SU-DHL-6 (cell line): Measurements from ENCODE around the gene IL6R.

ENCODE experiments used
- H2AFZ ChIP-seq: fragments of 200-600 bp; sonication (generic); 2 replicates; pipeline ENCODE4 v1.6.1; 2014; ENCODE audit warnings: low read depth, mild to moderate bottlenecking, moderate library complexity, mixed read lengths, antibody characterized with exemption, low read length; ENCODE audit not compliant: severe bottlenecking
- H3F3A ChIP-seq: fragments of 200-600 bp; shearing (Covaris generic); 2 replicates; pipeline ENCODE4 v1.6.0; 2016; ENCODE audit warnings: antibody characterized with exemption, mild to moderate bottlenecking; ENCODE audit not compliant: insufficient read depth
- H3K27ac ChIP-seq: fragments of 200-600 bp; sonication (generic); 2 replicates; pipeline ENCODE4 v1.5.1; 2016; ENCODE audit warnings: low read depth, mild to moderate bottlenecking, low read length, moderate library complexity, mixed read lengths
- H3K27me3 ChIP-seq: fragments of 200-600 bp; sonication (generic), shearing (Covaris generic); 2 replicates; pipeline ENCODE4 v1.6.0; 2014; ENCODE audit warnings: mild to moderate bottlenecking, low read length
- H3K36me3 ChIP-seq: fragments of 200-600 bp; sonication (generic); 2 replicates; pipeline ENCODE4 v1.6.1; 2014; ENCODE audit warnings: mild to moderate bottlenecking, low read length, mixed read lengths
- H3K4me2 ChIP-seq: fragments of 300-600, 200-600 bp; shearing (Covaris generic), sonication (generic); 2 replicates; pipeline ENCODE4 v1.6.0; 2014; ENCODE audit warnings: low read length, low read depth, mild to moderate bottlenecking; ENCODE audit not compliant: poor library complexity, severe bottlenecking
- H3K4me3 ChIP-seq: fragments of 200-600 bp; sonication (generic); 2 replicates; pipeline ENCODE4 v1.5.1; 2014; ENCODE audit warnings: antibody characterized with exemption, low read length, mild to moderate bottlenecking, mixed read lengths; ENCODE audit not compliant: insufficient read depth, poor library complexity, severe bottlenecking
- H3K79me2 ChIP-seq: fragments of 200-600 bp; sonication (generic); 2 replicates; pipeline ENCODE4 v1.6.1; 2014; ENCODE audit warnings: mild to moderate bottlenecking, low read length, moderate library complexity; ENCODE audit not compliant: insufficient read depth
- H3K9ac ChIP-seq: fragments of 200-600 bp; sonication (generic); 2 replicates; pipeline ENCODE4 v1.7.0; 2014; ENCODE audit warnings: mild to moderate bottlenecking, low read length
- H3K9me2 ChIP-seq: fragments of 200-600 bp; sonication (generic); replicated peaks from 2 replicates; pipeline ENCODE4 v1.6.1; 2014; ENCODE audit warnings: low read length; ENCODE audit not compliant: insufficient read depth
- H3K9me3 ChIP-seq: fragments of 200-600 bp; sonication (generic); 2 replicates; pipeline ENCODE4 v1.6.1; 2014; ENCODE audit warnings: low read length, mixed read lengths; ENCODE audit not compliant: insufficient read depth
- H4K20me1 ChIP-seq: fragments of 200-600 bp; sonication (generic); 2 replicates; pipeline ENCODE4 v1.6.1; 2014; ENCODE audit warnings: low read depth, mild to moderate bottlenecking, antibody characterized with exemption, low read length, moderate library complexity, mixed read lengths
- CTCF ChIP-seq: fragments of 200-600 bp; sonication (generic); IDR thresholded peaks from one replicate; pipeline ENCODE4 v1.5.1; 2017; ENCODE audit warnings: antibody characterized with exemption, mild to moderate bottlenecking, low read length, moderate library complexity; ENCODE audit not compliant: insufficient read depth, poor library complexity, severe bottlenecking
- EZH2phosphoT487 ChIP-seq: fragments of 200-600 bp; sonication (generic), shearing (Covaris generic); conservative IDR thresholded peaks from 2 replicates; pipeline ENCODE4 v1.6.1; 2018; ENCODE audit warnings: mild to moderate bottlenecking, antibody characterized with exemption, low read length, moderate library complexity, mixed read lengths

Gene IL6R

GRCh38 chr1:154398141-154398540 lies 7.0 kb upstream of the IL6R start:
- Histone ChIP-seq H2AFZ (no peak overlapping the region), H4K20me1 (no peaks in the 10 kb centered on the region), H3K27ac (no peak overlapping the region), H3K9ac (no peak overlapping the region), H3K9me2 (no peaks in the 10 kb centered on the region), H3K27me3 (no peaks in the 10 kb centered on the region), H3K9me3 (no peaks in the 10 kb centered on the region), H3K36me3 (no peaks in the 10 kb centered on the region), H3K4me2 (no peak overlapping the region), H3K79me2 (no peaks in the 10 kb centered on the region), H3F3A (no peaks in the 10 kb centered on the region), H3K4me3 (no peak overlapping the region)
- TF ChIP-seq EZH2phosphoT487 (no peak), CTCF (no peak)

- Histone ChIP-seq H3K9ac (no peak overlapping the region), H4K20me1 (no peaks in the 10 kb centered on the region), H3K9me3 (no peaks in the 10 kb centered on the region), H3K27ac (no peak overlapping the region), H2AFZ (no peak overlapping the region), H3K4me3 (no peak overlapping the region), H3K79me2 (no peaks in the 10 kb centered on the region), H3F3A (no peaks in the 10 kb centered on the region), H3K9me2 (no peaks in the 10 kb centered on the region), H3K27me3 (no peaks in the 10 kb centered on the region; the same call in 1 of the 2 replicates), H3K4me2 (no peak overlapping the region), H3K36me3 (no peaks in the 10 kb centered on the region)
- TF ChIP-seq EZH2phosphoT487 (no peak), CTCF (no peak)
Observed at GRCh38 chr1:154398678-154399077, 6.5 kb upstream of the IL6R start.

- Histone ChIP-seq H3K4me2 (no peak overlapping the region), H3K9me2 (no peaks in the 10 kb centered on the region), H3K4me3 (no peak overlapping the region), H3K9me3 (no peaks in the 10 kb centered on the region), H3K27me3 (no peaks in the 10 kb centered on the region; the same call in 1 of the 2 replicates), H3K36me3 (no peaks in the 10 kb centered on the region), H3F3A (no peaks in the 10 kb centered on the region), H3K27ac (no peak overlapping the region), H2AFZ (no peak overlapping the region), H3K79me2 (no peaks in the 10 kb centered on the region), H3K9ac (no peak overlapping the region), H4K20me1 (no peaks in the 10 kb centered on the region)
- TF ChIP-seq CTCF (no peak), EZH2phosphoT487 (no peak)
Observed at GRCh38 chr1:154400381-154400801, 4.8 kb upstream of the IL6R start.
